CD14-positive monocyte (primary cell): ENCODE results near the gene SLC26A11. TPM values are rescaled to one million over a fixed set of nuclear protein-coding genes. Genes with fewer than 3 reads are reported as not detected.

Experiments used
- DNase-seq, 3 donors: peaks; one replicate each; pipeline ENCODE4 v3.0.0-alpha.2; 2011 to 2022
- H2AFZ ChIP-seq: 2 replicates; pipeline ENCODE4 v1.6.0; 2012; ENCODE audit warnings: mild to moderate bottlenecking, low read depth, low read length, inconsistent platforms; ENCODE audit not compliant: insufficient read depth, poor library complexity, severe bottlenecking
- H3K27ac ChIP-seq, 2 donors: 1 replicate in 1 of 2; 2 replicates in 1 of 2; pipeline ENCODE4 v1.5.1; 2012 to 2013; ENCODE audit warnings: low read length in 2 of 2, control low read depth in 1 of 2, inconsistent platforms in 1 of 2, low read depth in 1 of 2, mild to moderate bottlenecking in 1 of 2
- H3K27me3 ChIP-seq, 2 donors: one replicate each; pipeline versions ENCODE4 v1.6.0 to v1.6.1; 2011 to 2013; ENCODE audit warnings: low read length in 2 of 2; ENCODE audit not compliant: control insufficient read depth in 2 of 2, insufficient read depth in 2 of 2
- H3K36me3 ChIP-seq, 2 donors: replicated peaks in 1 of 2; 1 replicate in 1 of 2; 2 replicates in 1 of 2; pipeline versions ENCODE4 v1.5.1 to v1.6.1; 2012 to 2013; ENCODE audit warnings: low read length in 2 of 2, control low read depth in 1 of 2, inconsistent platforms in 1 of 2, mild to moderate bottlenecking in 1 of 2; ENCODE audit not compliant: insufficient read depth in 2 of 2, control insufficient read depth in 1 of 2
- H3K4me1 ChIP-seq, 2 donors: 1 replicate in 1 of 2; 2 replicates in 1 of 2; pipeline versions ENCODE4 v1.5.1 to v1.6.1; 2012 to 2013; ENCODE audit warnings: low read length in 2 of 2, control low read depth in 1 of 2, inconsistent platforms in 1 of 2, mild to moderate bottlenecking in 1 of 2, moderate library complexity in 1 of 2; ENCODE audit not compliant: insufficient read depth in 2 of 2, control insufficient read depth in 1 of 2
- H3K4me2 ChIP-seq: replicated peaks from 2 replicates; pipeline ENCODE3; 2012; ENCODE audit warnings: low read length, moderate library complexity, mild to moderate bottlenecking; ENCODE audit not compliant: poor library complexity, severe bottlenecking; ENCODE audit errors: extremely low read depth
- H3K4me3 ChIP-seq, 3 experiments: fragments of 200-600 bp in 1 of 3; sonication (generic) in 1 of 3; replicated peaks in 1 of 3; 1 replicate in 2 of 3; 2 replicates in 1 of 3; pipeline ENCODE4 v1.5.1; 2011 to 2013; ENCODE audit warnings: low read length in 3 of 3, mild to moderate bottlenecking in 3 of 3, control low read depth in 2 of 3, low read depth in 2 of 3, inconsistent platforms in 1 of 3, moderate library complexity in 1 of 3
- H3K79me2 ChIP-seq: 2 replicates; pipeline ENCODE4 v1.6.0; 2012; ENCODE audit warnings: mild to moderate bottlenecking, control low read depth, inconsistent platforms, low read length, moderate library complexity; ENCODE audit not compliant: insufficient read depth
- H3K9ac ChIP-seq: 2 replicates; pipeline ENCODE4 v1.6.0; 2017; ENCODE audit warnings: low read length, mild to moderate bottlenecking; ENCODE audit not compliant: insufficient read depth, poor library complexity, severe bottlenecking
- H3K9me3 ChIP-seq, 2 donors: replicated peaks in 1 of 2; 1 replicate in 1 of 2; 2 replicates in 1 of 2; pipeline versions ENCODE4 v1.5.1 to v1.6.1; 2012 to 2013; ENCODE audit warnings: low read length in 2 of 2, control low read depth in 1 of 2; ENCODE audit not compliant: control insufficient read depth in 1 of 2, insufficient read depth in 1 of 2
- H4K20me1 ChIP-seq: 2 replicates; pipeline ENCODE4 v1.6.0; 2012; ENCODE audit warnings: mild to moderate bottlenecking, low read length, control low read depth, moderate library complexity; ENCODE audit not compliant: insufficient read depth
- H3K27ac Mint-ChIP-seq, 7 donors: one replicate each; pipeline ENCODE4 v1.8.0; 2020; ENCODE audit warnings: mild to moderate bottlenecking in 7 of 7, mixed read lengths in 7 of 7, moderate library complexity in 6 of 7, inconsistent platforms in 2 of 7
- H3K27me3 Mint-ChIP-seq, 3 donors: one replicate each; pipeline ENCODE4 v1.8.0; 2021 to 2022; ENCODE audit warnings: low read depth in 3 of 3, mild to moderate bottlenecking in 3 of 3, mixed read lengths in 3 of 3, moderate library complexity in 3 of 3, inconsistent platforms in 1 of 3
- H3K36me3 Mint-ChIP-seq, 2 donors: one replicate each; pipeline ENCODE4 v1.8.0; 2020; ENCODE audit warnings: mixed read lengths in 2 of 2, inconsistent platforms in 1 of 2, mild to moderate bottlenecking in 1 of 2
- H3K4me1 Mint-ChIP-seq: one replicate; pipeline ENCODE4 v1.8.0; 2020; ENCODE audit warnings: mild to moderate bottlenecking, mixed read lengths
- H3K4me3 Mint-ChIP-seq, 2 donors: one replicate each; pipeline ENCODE4 v1.8.0; 2020; ENCODE audit warnings: mild to moderate bottlenecking in 2 of 2, mixed read lengths in 2 of 2, moderate library complexity in 1 of 2
- H3K9me3 Mint-ChIP-seq, 7 donors: one replicate each; pipeline ENCODE4 v1.8.0; 2020 to 2022; ENCODE audit warnings: mixed read lengths in 7 of 7, mild to moderate bottlenecking in 6 of 7, moderate library complexity in 6 of 7, inconsistent platforms in 2 of 7
- WGBS: methylation state at CpG from one replicate; pipeline ENCODE4 v1.1.5; 2013; ENCODE audit warnings: missing lambda C conversion rate; ENCODE audit not compliant: insufficient coverage; 5-methylcytosine and 5-hydroxymethylcytosine counted together
- intact Hi-C, 2 donors: fragments of 100-400 bp; cut with micrococcal nuclease; formaldehyde crosslinking; loops; one replicate each; pipeline versions ENCODE4 v1.15.0 to v1.15.1; 2023
- polyA plus RNA-seq, 3 donors: library from polyadenylated mRNA; depleted of rRNA in 1 of 3; unstranded in 2 of 3; stranded (reverse) in 1 of 3; fragments of 300-500 nt in 2 of 3; fragments of >200 nt in 1 of 3; fragmentation: Illumina TruSeq in 2 of 3; gene quantifications; 1 replicate in 2 of 3; 2 replicates in 1 of 3; pipeline ENCODE4 v1.2.3, GENCODE V29; 2012 to 2021
- TF ChIP-seq, protein P1 (sequence below): fragments of 200-600 bp; IDR thresholded peaks from one replicate; pipeline ENCODE4 v1.8.0; 2022; ENCODE audit warnings: antibody characterized with exemption, mild to moderate bottlenecking

The SLC26A11 gene
- polyA plus RNA-seq, 3 donors, result 1.8 to 29.7 (median 2.6) TPM

DNA sequence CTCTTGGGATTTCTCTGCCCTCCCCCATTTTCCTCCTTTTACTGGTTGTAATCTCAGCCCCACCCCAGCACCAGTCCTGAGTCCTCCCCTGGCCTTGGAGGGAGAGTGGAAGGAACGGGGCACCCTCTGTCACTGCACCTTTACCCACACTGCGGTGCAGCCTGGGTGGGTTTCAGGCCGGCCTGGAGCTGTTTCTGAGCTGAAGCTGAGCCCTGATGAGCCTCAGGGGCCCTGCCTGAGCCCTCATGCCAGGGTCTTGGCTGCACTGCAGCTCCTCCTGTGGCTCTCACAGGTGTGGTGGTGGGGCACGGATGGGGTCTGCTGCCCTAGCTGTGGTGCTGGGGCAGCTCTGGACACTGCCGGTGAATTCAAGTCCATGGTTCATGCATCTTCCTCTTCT, 74.9 kb downstream of the SLC26A11 start:
- DNase-seq, result no peak
- WGBS, result 100% methylated on average over 1 of the region's 5 CpGs
- Histone ChIP-seq H3K4me3 (no peak overlapping the region), H3K36me3 (peaks cover 92 to 100% of the 10 kb centered on the region in 2 donors), H3K4me1 (no peaks in the 10 kb centered on the region), H2AFZ (no peak overlapping the region), H4K20me1 (peaks cover 99% of the 10 kb centered on the region), H3K27me3 (no peaks in the 10 kb centered on the region), H3K79me2 (no peaks in the 10 kb centered on the region), H3K27ac (no peak overlapping the region), H3K4me2 (no peak overlapping the region), H3K9me3 (no peaks in the 10 kb centered on the region), H3K9ac (no peak overlapping the region)
- TF ChIP-seq, protein P1, sequence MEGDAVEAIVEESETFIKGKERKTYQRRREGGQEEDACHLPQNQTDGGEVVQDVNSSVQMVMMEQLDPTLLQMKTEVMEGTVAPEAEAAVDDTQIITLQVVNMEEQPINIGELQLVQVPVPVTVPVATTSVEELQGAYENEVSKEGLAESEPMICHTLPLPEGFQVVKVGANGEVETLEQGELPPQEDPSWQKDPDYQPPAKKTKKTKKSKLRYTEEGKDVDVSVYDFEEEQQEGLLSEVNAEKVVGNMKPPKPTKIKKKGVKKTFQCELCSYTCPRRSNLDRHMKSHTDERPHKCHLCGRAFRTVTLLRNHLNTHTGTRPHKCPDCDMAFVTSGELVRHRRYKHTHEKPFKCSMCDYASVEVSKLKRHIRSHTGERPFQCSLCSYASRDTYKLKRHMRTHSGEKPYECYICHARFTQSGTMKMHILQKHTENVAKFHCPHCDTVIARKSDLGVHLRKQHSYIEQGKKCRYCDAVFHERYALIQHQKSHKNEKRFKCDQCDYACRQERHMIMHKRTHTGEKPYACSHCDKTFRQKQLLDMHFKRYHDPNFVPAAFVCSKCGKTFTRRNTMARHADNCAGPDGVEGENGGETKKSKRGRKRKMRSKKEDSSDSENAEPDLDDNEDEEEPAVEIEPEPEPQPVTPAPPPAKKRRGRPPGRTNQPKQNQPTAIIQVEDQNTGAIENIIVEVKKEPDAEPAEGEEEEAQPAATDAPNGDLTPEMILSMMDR, result no peak
- peak overlapping the region in 1 of 7 donors; percentile 84 for H3K27ac Mint-ChIP-seq
- peaks cover 91 to 99% of the 10 kb centered on the region in 2 donors for H3K36me3 Mint-ChIP-seq
- H3K4me3 Mint-ChIP-seq, result no peak overlapping the region
- peaks cover 0 to 4% (median 0%) of the 10 kb centered on the region in 3 donors for H3K27me3 Mint-ChIP-seq
- peaks cover 0 to 4% (median 2%) of the 10 kb centered on the region in 7 donors for H3K9me3 Mint-ChIP-seq
- no peaks in the 10 kb centered on the region for H3K4me1 Mint-ChIP-seq
- intact Hi-C loops, result no loop called here

DNA sequence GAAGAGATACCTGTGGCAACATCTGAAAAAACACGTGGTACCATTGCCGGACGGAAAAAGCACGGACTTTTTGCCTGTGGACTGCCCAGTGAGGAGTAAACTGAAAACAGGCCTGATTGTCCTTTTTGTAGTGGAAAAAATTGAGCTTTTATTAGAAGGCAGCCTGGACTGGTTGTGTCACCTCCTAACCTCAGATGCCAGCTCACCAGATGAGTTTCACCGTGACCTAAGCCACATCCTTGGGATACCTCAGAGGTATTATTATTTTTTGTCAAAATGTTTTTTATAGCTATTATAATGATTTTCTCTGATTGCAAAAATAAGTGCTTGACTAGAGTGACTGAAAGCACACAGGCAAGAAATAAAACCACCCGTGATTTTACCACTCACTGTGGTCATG, 75.3 kb downstream of the SLC26A11 start:
- Mint-ChIP-seq H3K9me3 (peaks cover 0 to 6% (median 3%) of the 10 kb centered on the region in 7 donors), H3K4me1 (no peaks in the 10 kb centered on the region), H3K27ac (peak overlapping the region in 2 of 7 donors; percentile 28 to 84), H3K27me3 (peaks cover 0 to 2% (median 0%) of the 10 kb centered on the region in 3 donors), H3K36me3 (peaks cover 91 to 99% of the 10 kb centered on the region in 2 donors), H3K4me3 (no peak overlapping the region)
- no peak overlapping the region for H3K27ac ChIP-seq
- no peak for DNase-seq
- peaks cover 92 to 100% of the 10 kb centered on the region in 2 donors for H3K36me3 ChIP-seq
- intact Hi-C loops, result no loop called here
- H2AFZ ChIP-seq, result no peak overlapping the region
- no peaks in the 10 kb centered on the region for H3K27me3 ChIP-seq
- no peaks in the 10 kb centered on the region for H3K4me1 ChIP-seq
- H4K20me1 ChIP-seq, result peaks cover 99% of the 10 kb centered on the region
- 100% methylated on average over 2 of the region's 6 CpGs for WGBS
- H3K79me2 ChIP-seq, result no peaks in the 10 kb centered on the region
- H3K9ac ChIP-seq, result no peak overlapping the region
- H3K4me3 ChIP-seq, result no peak overlapping the region
- no peaks in the 10 kb centered on the region for H3K9me3 ChIP-seq
- H3K4me2 ChIP-seq, result no peak overlapping the region
- TF ChIP-seq, protein P1, result no peak
